GM12865 (cell line): Measurements from ENCODE around the gene PCNT.

Experiments used
- DNase-seq: peaks from one replicate; pipeline ENCODE4 v3.0.0; 2010; ENCODE audit warnings: low read depth
- H3K4me3 ChIP-seq: 2 replicates; pipeline ENCODE4 v1.5.1; 2011; ENCODE audit warnings: mild to moderate bottlenecking, low read depth, low read length, control low read depth
- CTCF ChIP-seq: IDR thresholded peaks from 2 replicates; pipeline ENCODE4 v1.5.1; 2011; ENCODE audit warnings: low read length, control low read depth, low read depth, inconsistent platforms; ENCODE audit not compliant: insufficient read depth; ENCODE audit errors: missing control alignments

The PCNT gene

GRCh38 chr21:46323710-46324389 is at the start of gene PCNT, which contains the start of gene C21orf58:
TSS of gene PCNT (plus strand) at chr21:46324156. CDS start at chr21:46324229, 73 bp downstream.
TSS of gene C21orf58 (minus strand) at chr21:46323870. CDS start at chr21:46322738, 1,132 bp downstream.
- peak; percentile 99 for DNase-seq
- no peak for TF ChIP-seq CTCF
- peak within 1 kb of the TSS; percentile 96 for H3K4me3 ChIP-seq

GRCh38 chr21:46274797-46275390 is 49.1 kb upstream of the PCNT start:
- no peak overlapping the region for H3K4me3 ChIP-seq
- no peak for DNase-seq
- TF ChIP-seq CTCF, result no peak

GRCh38 chr21:46284077-46284644 is 39.8 kb upstream of the PCNT start:
- no peak overlapping the region for H3K4me3 ChIP-seq
- DNase-seq, result no peak

GRCh38 chr21:46284733-46285132 is 39.2 kb upstream of the PCNT start:
- DNase-seq, result no peak
- no peak for TF ChIP-seq CTCF
- peak overlapping the region; percentile 96 for H3K4me3 ChIP-seq

More at GRCh38 chr21:46284077-46284644, 39.8 kb upstream of the PCNT start:
- TF ChIP-seq CTCF, result no peak

GRCh38 chr21:46285206-46285661 is 38.7 kb upstream of the PCNT start, which contains the start of gene MCM3AP:
TSS of gene MCM3AP (minus strand) at chr21:46285611. CDS start at chr21:46285286, 325 bp downstream.
- H3K4me3 ChIP-seq, result peak within 1 kb of the TSS; percentile 96
- DNase-seq, result no peak
- no peak for TF ChIP-seq CTCF

- H3K4me3 ChIP-seq, result peak within 1 kb of the TSS; percentile 96
- DNase-seq, result peak; percentile 96
- TF ChIP-seq CTCF, result peak; percentile 27
These were observed 38.0 kb upstream of the PCNT start, which contains the start of gene YBEY for GRCh38 chr21:46285761-46286647. TSS of gene YBEY (plus strand) at chr21:46286342. CDS start at chr21:46286914, 572 bp downstream.
